ENCODE results near the gene OR8J3. TPM values are rescaled to one million over a fixed set of nuclear protein-coding genes. Genes with fewer than 3 reads are reported as not detected.

Gene OR8J3
- total and polyA plus RNA-seq, 2 donors (not counting 1 experiment from before 2014, with no cell fraction given) = not detected

DNA sequence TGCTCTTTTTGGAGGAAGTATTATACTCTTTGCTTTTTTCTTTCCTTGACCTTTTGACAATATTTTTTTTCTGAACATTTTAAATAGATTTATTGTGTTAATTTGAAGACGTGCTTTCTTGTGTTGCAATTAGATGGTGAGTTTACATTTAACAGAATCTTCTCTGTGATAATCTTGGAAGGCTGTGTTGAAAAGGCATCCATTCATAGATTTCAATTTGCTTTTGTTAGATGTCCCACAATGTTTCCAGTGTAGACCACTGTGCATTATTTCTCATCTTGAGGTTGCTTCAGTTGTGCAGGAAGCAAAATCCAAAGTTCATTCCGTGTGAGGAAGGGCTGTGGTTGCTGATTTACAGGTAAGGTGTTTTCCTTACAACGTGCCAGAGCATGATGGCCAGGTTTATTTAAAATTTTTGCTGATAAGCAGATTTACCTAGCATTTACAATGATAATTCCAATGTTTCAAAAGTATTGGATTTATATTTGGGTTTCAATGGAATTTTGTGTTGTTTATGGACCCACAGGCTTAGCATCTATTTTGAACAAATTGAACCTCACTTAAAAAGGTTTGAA, 32.3 kb upstream of the OR8J3 start:
- H3K27me3 ChIP-seq (replicated peaks in 1 of 4; ENCODE audit: control extremely low read depth in 1 of 4, control insufficient read depth in 3 of 4, insufficient read depth in 4 of 4, low read length in 3 of 4) = no peaks in the 10 kb centered on the region
- whole genome bisulfite sequencing (ENCODE audit: insufficient coverage) = 50% methylated on average over 1 of the region's 3 CpGs
- H3K9me3 ChIP-seq (ENCODE audit: control extremely low read depth in 1 of 3, control insufficient read depth in 2 of 3, insufficient read depth in 1 of 3, low read length in 2 of 3) = peaks cover 0 to 6% (median 0%) of the 10 kb centered on the region in 3 donors
- no peak overlapping the region for H2AFZ ChIP-seq (ENCODE audit: insufficient read depth, low read depth, low read length, poor library complexity, severe bottlenecking)
- DNase-seq (no peak), ATAC-seq (ENCODE audit: low read depth) (no peak)
- Mint-ChIP-seq H3K4me1 (no peaks in the 10 kb centered on the region), H3K9me3 (ENCODE audit: insufficient read depth) (peaks cover 3% of the 10 kb centered on the region), H3K27me3 (no peaks in the 10 kb centered on the region), H3K4me3 (no peak overlapping the region), H3K27ac (no peak overlapping the region)
- H3K4me3 ChIP-seq (ENCODE audit: control extremely low read depth in 1 of 5, extremely low read depth in 1 of 5, insufficient read depth in 1 of 5, low read depth in 2 of 5, low read length in 4 of 5) = no peak overlapping the region
- no peaks in the 10 kb centered on the region for H3K4me1 ChIP-seq (ENCODE audit: control insufficient read depth in 2 of 2, insufficient read depth in 2 of 2, low read length in 2 of 2)
- H3K36me3 ChIP-seq (replicated peaks in 1 of 2; ENCODE audit: control extremely low read depth in 1 of 2, control insufficient read depth in 1 of 2, extremely low read depth in 1 of 2, insufficient read depth in 2 of 2, low read length in 1 of 2) = no peaks in the 10 kb centered on the region
- TF ChIP-seq EZH2 (IDR thresholded peaks at IDR 0.05; ENCODE audit: borderline replicate concordance, insufficient read depth, low read depth, low read length, poor library complexity, severe bottlenecking) (no peak), CTCF (IDR thresholded peaks at IDR 0.05) (no peak)
- no peak overlapping the region for H3K27ac ChIP-seq (ENCODE audit: low read length in 2 of 2)
- no peaks in the 10 kb centered on the region for H4K20me1 ChIP-seq (ENCODE audit: control insufficient read depth, insufficient read depth, low read length, poor library complexity, severe bottlenecking)
- CTCF ChIA-PET = no interaction called here
- H3K79me2 ChIP-seq (ENCODE audit: control insufficient read depth, insufficient read depth, low read length) = no peaks in the 10 kb centered on the region
- POLR2A ChIA-PET = no interaction called here
- intact Hi-C loops (cut with micrococcal nuclease) = no loop called here
- no peak overlapping the region for H3K4me2 ChIP-seq (replicated peaks; ENCODE audit: low read depth, low read length, poor library complexity, severe bottlenecking)
- H3K9ac ChIP-seq (ENCODE audit: low read length) = no peak overlapping the region

- DNase-seq = no peak
- no peaks in the 10 kb centered on the region for H4K20me1 ChIP-seq (ENCODE audit: control insufficient read depth, insufficient read depth, low read length, poor library complexity, severe bottlenecking)
- no peak overlapping the region for H3K4me3 Mint-ChIP-seq
- H3K4me3 ChIP-seq (ENCODE audit: control extremely low read depth in 1 of 5, extremely low read depth in 1 of 5, insufficient read depth in 1 of 5, low read depth in 2 of 5, low read length in 4 of 5) = no peak overlapping the region
- no peak overlapping the region for H2AFZ ChIP-seq (ENCODE audit: insufficient read depth, low read depth, low read length, poor library complexity, severe bottlenecking)
- peaks cover 7% of the 10 kb centered on the region for H3K9me3 Mint-ChIP-seq (ENCODE audit: insufficient read depth)
- TF ChIP-seq EZH2 (IDR thresholded peaks at IDR 0.05; ENCODE audit: borderline replicate concordance, insufficient read depth, low read depth, low read length, poor library complexity, severe bottlenecking) (no peak), CTCF (IDR thresholded peaks at IDR 0.05) (no peak)
- no peaks in the 10 kb centered on the region for H3K4me1 ChIP-seq (ENCODE audit: control insufficient read depth in 2 of 2, insufficient read depth in 2 of 2, low read length in 2 of 2)
- no peak overlapping the region for H3K9ac ChIP-seq (ENCODE audit: low read length)
- CTCF ChIA-PET = no interaction called here
- H3K36me3 ChIP-seq (replicated peaks in 1 of 2; ENCODE audit: control extremely low read depth in 1 of 2, control insufficient read depth in 1 of 2, extremely low read depth in 1 of 2, insufficient read depth in 2 of 2, low read length in 1 of 2) = no peaks in the 10 kb centered on the region
- H3K27ac ChIP-seq (ENCODE audit: low read length in 2 of 2) = no peak overlapping the region
- H3K4me1 Mint-ChIP-seq = no peaks in the 10 kb centered on the region
- no peaks in the 10 kb centered on the region for H3K79me2 ChIP-seq (ENCODE audit: control insufficient read depth, insufficient read depth, low read length)
- no peak for ATAC-seq (ENCODE audit: low read depth)
- intact Hi-C loops (cut with micrococcal nuclease) = no loop called here
- no peak overlapping the region for H3K27ac Mint-ChIP-seq
- H3K27me3 ChIP-seq (replicated peaks in 1 of 4; ENCODE audit: control extremely low read depth in 1 of 4, control insufficient read depth in 3 of 4, insufficient read depth in 4 of 4, low read length in 3 of 4) = no peaks in the 10 kb centered on the region
- no peaks in the 10 kb centered on the region for H3K27me3 Mint-ChIP-seq
- H3K9me3 ChIP-seq (ENCODE audit: control extremely low read depth in 1 of 3, control insufficient read depth in 2 of 3, insufficient read depth in 1 of 3, low read length in 2 of 3) = peaks cover 1 to 6% (median 3%) of the 10 kb centered on the region in 3 donors
- POLR2A ChIA-PET = no interaction called here
- WGBS (ENCODE audit: insufficient coverage) = no CpG with 5 or more reads among the region's 3 CpGs
- H3K4me2 ChIP-seq (replicated peaks; ENCODE audit: low read depth, low read length, poor library complexity, severe bottlenecking) = no peak overlapping the region
Measured at GRCh38 chr11:56163804-56164203, 23.8 kb upstream of the OR8J3 start.
